ENCODE measurements around the gene APOLD1.
"Not testable (repeated sequence)": the region's sequence is repeated elsewhere in the genome, so short reads cannot be mapped to it uniquely, and the experiment has no call there.

Gene APOLD1

DNA sequence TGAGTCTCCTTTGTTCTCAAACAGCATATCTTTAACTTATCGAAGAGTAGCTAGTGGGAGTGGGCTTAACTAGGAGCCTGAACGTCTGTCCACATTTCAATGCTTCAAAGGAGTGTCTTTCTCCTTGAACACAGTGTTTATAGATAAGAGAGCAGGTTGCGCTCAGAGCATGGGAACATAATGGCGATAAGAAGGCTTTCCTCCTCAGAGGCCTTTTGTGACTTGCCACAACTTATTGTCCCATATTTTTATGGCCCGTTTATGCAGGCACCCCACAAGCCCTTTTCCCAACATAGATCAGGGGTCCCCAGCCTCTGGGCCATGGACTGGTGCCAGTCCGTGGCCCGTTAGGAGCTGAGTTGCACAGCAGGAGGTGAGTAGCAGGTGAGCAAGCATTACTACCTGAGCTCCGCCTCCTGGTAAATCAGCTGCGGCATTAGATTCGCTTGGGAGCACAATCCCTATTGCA lies 25.1 kb downstream of the APOLD1 start:
- DNase-seq, result no peak

DNA sequence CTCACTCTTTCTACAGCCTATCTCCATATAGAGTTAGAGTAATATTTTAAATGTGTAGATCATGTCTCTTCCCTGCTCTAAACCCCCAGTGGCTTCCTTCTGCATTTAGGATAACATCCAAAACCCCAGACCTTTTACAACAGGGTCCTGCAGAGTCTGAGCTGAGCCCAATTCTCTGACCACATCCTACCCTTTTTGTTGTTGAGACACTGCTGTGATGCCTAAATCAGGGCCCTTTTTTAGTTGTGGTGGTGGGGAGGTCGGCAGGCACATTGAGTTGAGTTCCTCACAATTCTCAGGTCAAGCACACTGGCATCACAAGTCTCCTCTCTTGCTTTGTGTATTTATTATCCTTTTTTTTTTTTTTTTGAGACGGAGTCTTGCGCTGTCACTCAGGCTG lies 25.9 kb downstream of the APOLD1 start:
- DNase-seq, result no peak

DNA sequence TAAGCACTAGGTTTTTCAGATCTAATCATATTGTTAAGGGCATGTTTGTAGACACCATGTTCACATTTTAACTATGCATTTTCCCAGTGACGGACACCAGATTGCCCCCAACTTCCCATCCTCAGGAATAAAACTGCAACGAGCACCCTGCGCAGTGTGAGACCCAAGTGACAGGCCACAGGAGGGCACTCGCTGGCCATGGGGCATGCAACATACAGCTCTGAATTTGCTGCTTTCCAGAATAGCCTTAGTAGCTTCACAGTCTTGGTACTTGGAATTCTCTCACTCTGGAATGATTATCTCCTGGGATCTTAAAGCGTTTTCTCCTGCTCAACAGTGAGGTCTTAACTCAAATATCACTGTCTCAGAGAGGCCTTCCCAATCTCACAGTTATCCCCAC lies 26.7 kb downstream of the APOLD1 start:
- DNase-seq, result no peak

DNA sequence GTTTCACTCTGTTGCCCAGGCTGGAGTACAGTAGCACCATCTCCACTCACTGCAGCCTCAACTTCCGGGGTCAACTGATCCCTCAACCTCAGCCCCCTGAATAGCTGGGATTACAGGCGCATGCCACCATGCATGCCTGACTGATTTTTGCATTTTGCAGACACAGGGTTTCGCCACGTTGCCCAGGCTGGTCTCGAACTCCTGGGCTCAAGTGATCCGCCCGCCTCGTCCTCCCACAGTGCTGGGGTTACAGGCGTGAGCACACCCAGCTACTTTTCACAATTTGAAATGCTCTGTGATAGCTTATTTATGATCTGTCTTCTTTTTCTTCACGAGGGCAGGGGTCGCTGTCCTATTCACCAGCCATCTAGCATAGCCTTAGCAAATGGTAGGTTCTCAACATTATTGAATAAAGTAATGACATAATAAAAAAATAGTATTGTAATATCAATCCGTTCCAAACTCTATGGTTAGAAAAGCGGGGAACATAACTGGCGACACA lies 27.2 kb downstream of the APOLD1 start:
- no peak for DNase-seq

DNA sequence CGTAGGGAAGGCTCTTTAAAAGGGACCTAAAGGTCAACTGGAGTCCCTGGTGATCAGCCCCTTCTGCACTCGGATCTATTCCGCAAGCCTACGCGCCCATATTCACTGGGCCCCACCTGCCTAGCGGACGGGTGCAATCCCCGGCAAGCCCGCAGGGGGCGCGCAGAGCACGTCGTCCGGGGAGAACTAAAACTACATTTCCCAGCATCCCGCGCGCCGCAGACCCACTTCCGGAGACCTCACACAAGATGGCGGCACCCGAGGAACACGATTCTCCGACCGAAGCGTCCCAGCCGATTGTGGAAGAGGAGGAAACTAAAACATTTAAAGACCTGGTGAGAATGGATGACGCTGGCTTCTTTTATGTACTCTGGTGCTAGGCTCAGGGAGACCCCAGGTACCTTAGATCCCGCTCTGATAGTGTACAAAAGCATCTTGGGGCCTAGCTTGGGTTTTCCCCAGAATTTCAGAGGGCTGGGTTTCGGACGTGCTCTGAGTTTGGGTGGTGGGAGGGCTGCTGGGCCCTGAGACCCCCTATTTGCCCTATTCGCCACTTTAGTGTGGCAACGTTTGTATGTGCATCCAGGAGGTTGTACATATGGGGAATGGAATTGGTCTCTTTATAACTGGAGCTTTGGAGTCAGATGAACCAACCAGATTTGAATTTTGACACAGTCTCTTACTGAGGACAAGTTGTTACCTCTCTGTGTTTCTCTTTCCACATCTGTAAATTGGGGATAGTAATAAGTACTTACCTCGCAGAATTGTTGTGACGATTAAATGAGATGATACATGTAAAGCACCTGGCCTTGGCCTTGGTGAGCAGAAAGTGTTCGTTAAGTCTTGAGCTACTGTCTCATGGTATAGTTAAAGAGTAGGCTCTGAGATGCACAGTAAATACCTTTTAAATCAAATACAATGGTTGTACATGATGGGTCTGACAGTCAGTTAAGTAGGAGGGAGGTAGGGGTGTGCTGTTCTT lies 28.0 kb downstream of the APOLD1 start, which contains the start of gene DDX47:
Gene DDX47 (plus strand): TSS at position 227 of the 982 bp plus-strand sequence. CDS start 22 bp downstream, at position 249.
- DNase-seq, result peak; percentile 70

DNA sequence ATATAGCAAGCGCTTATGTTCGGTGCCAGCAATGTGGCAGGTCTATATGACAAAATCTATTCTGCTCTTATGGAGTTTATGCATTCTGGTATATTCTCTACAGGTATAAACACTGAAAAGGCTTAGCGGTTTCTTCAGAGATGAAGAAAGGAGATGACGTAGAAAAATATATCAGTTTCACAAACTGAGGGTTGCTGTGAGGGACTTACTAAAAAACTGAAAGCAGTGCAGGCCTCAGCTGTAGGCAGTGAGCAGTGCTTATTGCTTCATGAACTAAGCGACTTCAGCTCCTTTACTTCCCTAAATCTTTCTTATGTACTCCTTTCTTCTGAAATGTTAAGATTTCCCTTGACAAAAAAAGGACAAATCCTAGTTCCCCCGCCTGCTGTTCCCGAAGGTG lies 32.2 kb downstream of the APOLD1 start:
- DNase-seq, result no peak

DNA sequence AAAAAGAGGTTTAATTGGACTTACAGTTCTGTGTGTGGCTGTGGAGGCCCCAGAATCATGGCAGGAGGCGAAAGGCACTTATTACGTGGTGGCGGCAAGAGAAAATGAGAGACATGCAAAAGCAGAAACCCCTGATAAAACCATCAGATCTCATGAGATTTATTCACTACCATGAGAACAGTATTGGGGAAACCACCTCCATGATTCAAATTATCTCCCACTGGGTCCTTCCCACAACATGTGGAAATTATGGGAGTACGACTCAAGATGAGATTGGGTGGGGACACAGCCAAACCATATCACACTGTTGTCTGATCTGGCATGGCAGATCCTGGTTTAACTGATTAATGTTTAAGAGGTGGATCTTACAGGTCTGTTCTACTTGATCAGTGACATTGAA lies 33.2 kb downstream of the APOLD1 start:
- DNase-seq, result no peak

DNA sequence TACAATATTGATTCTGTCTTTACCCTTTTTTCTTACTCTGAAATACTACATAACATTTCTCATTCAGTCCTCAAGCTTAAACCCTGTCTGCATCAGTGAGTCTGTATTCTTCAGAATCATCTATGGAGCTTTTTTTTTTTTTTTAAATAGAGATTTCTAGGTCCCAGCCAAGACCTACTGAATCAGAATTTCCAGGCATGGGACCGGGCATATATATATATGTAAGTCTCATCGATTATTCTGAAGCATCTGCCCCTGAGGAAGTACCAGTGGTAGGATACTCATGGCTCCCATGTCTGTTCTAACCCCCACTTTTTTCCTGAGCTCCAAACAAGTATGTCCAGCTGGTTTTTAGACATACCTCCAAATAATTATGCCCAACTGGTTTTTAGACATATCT lies 33.8 kb downstream of the APOLD1 start:
- no peak for DNase-seq

DNA sequence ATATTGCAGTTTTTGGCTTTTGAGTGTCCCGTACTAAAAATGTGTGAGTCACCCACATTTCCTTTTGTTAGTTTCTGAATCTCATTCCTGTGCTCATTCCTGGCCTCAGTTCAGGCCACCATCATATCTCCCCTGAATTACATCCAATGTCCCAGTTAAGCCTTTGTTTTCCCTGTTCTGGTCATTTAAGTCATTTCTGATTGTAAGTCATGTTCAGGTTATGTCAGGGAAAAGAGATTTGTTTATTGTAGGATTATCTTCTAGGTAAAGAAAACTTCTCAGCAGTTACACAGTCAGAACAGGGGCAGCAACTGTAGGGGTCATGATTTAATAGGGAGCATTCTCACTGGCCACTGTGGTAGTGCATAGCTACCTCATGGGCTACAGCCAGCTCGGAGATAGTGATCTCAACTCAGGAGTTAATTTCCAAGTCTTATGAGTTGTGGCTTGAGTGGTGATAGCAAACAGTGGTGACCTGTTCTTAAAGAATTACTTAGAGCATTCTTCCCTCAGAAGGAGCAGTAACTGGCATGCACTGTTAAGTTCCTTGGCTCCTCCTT lies 34.4 kb downstream of the APOLD1 start:
- DNase-seq, result no peak

DNA sequence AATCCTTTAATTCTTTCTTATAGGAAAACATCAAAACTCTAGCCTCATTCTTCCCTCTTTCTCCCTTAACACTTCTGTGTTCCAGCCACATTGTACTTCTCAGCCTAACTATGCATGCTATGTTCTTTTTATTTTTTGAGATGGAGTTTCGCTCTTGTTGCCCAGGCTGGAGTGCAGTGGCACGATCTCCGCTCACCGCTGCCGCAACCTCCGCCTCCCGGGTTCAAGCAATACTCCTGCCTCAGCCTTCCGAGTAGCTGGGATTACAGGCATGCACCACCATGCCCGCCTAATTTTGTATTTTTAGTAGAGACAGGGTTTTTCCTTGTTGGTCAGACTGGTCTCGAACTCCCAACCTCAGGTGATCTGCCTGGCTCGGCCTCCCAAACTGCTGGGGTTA lies 34.9 kb downstream of the APOLD1 start:
- DNase-seq, result not testable (repeated sequence)

DNA sequence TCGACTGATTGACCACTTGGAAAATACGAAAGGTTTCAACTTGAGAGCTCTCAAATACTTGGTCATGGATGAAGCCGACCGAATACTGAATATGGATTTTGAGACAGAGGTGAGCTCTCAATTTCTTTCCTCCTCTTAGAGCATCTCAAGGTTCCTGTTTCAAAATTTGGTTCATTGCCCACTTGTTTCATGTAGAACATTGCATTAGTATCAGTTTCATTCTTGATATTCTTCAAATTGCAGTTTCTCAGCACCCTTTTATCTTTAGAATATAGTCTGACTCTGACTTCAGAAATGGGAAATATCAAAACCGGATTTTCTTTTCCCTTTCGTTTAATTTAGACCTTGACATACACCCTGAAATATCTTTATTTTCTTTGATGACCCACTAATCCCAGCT lies 36.5 kb downstream of the APOLD1 start:
- no peak for DNase-seq

DNA sequence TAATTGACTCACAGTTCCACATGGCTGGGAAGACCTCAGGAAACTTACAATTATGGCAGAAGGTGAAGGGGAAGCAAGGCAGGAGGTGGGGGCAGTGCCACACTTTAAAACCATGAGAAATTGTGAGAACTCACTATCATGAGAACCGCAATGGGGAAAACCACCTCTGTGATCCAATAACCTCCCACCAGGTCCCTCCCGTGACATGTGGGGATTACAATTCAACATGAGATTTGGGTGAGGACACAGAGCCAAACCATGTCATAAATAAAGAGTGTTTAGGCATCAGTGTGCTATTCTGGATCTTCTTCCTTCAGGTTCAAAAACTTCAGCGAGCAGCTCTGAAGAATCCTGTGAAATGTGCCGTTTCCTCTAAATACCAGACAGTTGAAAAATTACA lies 37.4 kb downstream of the APOLD1 start:
- DNase-seq, result no peak

DNA sequence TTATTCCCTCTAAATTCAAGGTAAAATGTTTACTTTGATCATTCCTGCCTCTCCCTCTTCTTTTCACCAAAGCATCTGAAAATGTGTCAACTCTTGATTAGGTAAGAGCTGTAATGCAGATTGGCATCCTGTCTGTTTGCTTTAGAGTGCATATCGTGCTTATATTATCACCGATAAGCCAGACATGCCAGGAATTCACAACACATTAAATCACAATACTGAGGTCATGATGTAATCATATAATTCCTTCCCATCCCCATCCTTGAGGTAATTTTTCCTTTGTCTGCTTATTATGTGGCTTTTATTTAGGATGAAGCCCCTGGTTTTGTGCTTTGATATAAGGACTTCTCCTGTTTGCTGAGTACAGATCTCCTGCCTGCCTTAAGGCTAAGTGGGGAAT lies 37.8 kb downstream of the APOLD1 start:
- DNase-seq, result no peak

DNA sequence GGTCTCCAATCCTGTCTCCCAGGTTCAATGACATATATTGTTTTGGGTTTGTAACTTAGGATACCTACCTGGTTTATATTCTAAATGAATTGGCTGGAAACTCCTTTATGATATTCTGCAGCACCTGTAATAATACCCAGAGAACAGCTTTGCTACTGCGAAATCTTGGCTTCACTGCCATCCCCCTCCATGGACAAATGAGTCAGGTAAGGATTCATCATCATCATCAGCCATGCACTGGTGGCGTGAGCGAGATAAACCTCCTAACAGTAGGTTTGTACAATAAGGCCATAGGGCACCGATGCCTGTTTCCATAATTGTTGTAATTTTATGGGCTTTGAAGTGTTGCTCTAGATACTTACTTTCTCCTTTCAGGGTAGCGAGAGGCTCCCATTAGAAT lies 38.4 kb downstream of the APOLD1 start:
- DNase-seq, result no peak

DNA sequence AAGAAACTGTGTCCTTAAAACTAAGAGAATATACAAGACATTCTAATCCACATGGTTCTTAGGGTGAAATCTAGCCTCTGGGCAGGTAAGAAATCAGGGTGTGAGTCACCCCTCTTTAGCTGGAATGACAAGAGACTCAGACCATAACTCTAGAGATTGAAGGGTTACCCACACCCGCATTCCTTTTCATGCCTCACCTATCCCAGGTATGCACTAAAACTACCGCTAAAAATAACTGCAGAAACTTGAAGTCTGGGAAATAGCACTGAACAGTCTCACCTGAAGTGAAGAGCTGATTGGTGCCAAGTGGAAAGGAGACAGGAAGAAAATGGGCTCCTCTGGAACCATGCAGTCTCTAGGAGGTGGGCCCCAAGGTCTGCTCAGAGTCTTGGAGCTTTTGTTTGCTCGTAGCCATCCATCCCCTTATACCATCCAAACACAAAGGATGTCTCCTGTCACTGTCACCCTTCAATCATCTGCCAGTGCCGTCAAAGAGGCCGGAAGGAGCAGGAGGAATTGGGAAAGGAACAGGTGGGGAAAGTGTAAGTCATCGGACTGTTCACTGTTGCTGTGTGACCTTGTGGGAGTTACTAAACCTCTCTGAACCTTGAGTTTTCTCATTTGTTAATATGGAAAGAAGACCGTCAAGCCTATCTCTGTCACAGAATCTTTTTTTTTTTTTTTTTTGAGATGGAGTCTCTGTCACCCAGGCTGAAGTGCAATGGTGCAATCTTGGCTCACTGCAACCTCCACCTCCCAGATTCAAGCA lies 50.1 kb downstream of the APOLD1 start:
- DNase-seq, result no peak

DNA sequence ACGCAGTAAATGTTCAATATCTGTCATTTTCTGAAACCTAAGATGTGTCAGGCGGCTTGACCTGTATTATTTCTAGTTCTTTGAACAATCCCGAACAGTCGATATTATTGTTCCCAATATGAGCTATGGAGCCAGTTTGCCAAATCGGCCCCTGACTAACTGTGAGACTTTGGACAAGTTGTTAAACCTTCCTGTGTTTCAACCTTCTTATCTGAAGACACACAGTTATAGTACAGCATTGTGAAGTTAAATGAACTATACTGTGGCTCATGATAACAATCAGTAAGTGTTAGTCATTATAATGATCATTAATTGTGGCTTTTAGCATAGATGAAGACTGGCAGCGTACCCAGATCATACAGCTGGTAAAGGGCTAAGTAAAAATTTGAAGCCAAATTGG lies 51.1 kb downstream of the APOLD1 start:
- DNase-seq, result no peak

DNA sequence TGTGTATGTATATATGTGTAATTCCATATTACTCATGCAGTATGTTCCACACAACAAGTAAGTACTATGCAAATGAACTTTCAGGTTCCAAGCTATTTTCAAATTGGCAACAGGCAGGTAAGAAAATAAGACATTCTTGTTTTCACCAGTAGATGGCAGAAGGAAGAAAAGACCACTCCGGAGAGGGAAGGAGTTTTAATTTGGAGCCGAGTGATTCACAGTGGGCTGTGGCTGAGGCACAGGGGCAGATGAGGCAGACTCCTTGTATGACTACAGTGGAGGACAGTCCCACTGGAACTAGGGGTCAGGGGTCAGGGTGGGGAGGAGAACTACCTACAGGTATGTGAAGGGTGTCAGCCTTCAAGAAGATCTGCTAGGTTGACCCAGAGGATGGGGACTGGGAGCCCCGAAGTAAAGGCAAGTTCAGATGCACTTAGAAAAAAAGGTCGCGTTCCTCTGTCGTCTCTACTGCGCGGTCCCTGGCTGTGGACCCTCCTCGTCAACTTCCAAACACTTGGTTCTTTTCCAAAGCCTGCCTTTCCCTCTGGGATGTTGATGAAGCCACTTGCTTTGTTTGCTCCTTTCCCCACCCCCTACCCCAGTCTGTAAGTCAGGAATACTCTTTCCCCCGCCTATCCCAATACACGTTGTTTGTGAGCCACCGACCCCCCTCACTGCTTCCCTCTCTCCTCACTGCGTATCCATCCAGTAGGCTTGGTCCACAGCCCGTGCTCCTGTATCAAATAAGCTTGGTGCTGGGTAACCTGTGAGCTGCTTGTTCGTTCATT lies 51.8 kb downstream of the APOLD1 start:
- no peak for DNase-seq

DNA sequence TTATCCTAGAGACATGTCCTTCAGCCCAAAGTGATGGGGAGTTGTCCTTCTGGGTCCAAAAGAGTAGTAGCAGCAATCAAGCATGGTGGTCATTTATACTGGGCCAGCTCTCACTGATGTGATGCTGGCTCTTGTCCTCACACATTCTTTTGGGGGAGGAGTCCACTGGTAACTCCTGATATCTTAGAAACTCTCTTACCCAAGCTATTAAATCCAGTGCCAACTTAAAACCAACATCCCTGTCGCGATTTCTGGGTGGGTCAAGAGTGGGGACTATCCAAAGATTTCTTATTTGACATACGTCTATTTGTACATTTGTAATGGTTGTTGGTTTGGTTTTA lies 52.3 kb downstream of the APOLD1 start:
- no peak for DNase-seq

DNA sequence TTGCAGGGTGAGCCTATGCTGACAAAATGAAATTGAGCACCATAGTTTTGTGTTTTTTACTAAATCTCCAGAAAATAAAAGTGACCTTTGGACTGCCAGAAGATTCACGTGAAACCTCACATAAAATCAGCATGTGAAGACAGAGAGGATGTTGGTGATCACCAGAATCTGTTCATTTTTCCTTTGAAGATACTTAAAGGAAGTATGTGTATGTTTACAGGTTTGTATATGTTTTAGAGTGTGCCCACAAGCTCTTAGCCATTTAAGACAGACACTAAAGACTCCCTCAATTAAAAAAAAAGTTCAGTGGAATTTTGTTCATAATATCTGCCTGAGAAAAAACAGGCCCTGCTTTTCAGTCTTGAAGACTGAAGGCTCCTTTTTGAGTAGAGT lies 53.5 kb downstream of the APOLD1 start:
- no peak for DNase-seq

DNA sequence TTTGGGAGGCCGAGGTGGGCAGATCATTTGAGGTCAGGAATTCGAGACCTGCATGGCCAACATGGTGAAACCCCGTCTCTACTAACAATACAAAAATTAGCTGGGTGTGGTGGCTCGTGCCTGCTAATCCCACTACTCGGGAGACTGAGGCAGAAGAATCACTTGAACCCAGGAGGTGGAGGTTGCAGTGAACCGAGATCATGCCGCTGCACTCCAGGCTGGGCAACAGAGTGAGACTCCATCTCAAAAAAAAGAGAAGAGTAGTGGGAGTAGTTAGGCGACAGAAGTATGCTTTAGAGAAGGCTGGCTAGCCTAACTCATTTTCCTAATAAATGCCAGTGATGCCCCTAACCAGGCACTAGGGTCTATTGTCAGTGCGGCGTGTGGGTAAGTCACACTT lies 54.0 kb downstream of the APOLD1 start:
- DNase-seq, result not testable (repeated sequence)

DNA sequence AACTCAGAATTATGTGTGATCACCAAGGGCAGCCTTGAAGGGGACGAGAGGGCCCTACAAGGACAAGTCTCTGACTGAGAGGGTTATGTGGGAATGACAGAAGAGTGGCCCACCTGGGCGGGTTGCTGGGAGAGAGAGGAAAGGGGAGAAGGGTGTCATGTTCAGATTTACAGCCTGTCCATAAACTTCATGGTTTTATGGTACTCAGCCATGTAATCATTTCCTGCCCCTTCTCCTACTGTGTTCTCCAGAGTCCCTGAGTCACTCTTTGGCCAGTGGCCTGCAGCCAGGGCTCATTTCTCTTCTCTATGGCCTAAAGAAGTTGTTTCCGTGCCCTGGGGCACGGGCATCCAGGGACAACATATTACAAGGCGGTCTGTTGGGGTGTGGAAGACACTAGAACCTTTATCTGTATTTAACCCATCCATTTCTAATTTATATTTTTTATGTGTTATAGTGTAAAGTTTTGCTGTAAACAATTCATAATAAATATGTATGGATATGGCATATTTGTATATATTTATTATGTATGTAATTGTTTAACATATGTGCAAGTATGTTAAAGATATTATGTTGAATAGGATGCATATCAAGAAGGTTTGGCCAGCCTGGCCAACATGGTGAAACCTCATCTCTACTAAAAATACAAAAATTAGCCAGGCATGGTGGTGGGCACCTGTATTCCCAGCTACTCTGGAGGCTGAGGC lies 54.6 kb downstream of the APOLD1 start:
- no peak for DNase-seq

DNA sequence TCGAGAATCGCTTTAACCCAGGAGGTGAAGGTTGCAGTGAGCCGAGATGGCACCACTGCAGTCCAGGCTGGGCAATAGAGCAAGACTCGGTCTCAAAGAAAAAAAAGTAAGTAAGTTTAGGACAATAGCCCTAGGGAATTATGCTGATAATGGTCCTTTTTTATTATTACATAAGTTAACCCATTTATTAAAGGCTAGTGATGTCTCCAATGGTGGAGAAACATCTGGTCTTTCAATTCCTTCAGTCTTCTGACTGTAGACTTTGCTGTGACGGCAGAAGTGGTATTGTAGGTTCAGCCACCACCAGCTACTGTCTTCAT lies 55.1 kb downstream of the APOLD1 start:
- no peak for DNase-seq
